Motor neuron (in vitro differentiated cells): ENCODE data around the gene FAT1. TPM values are rescaled to one million over a fixed set of nuclear protein-coding genes. Genes with fewer than 3 reads are reported as not detected.

ENCODE experiments used
- ATAC-seq, 8 experiments: fragments of 200-7000 bp; cut with Tn5 transposase; replicated peaks in 6 of 8; 2 replicates each; pipeline ENCODE4 v1.8.0; 2021; ENCODE audit warnings: mild to moderate bottlenecking in 8 of 8, moderate library complexity in 8 of 8
- H3K27ac ChIP-seq, 2 donors: fragments of 250-450 bp; sonication (Bioruptor Pico); 2 replicates each; pipeline ENCODE4 v1.9.0; 2021; ENCODE audit warnings: antibody characterized with exemption in 2 of 2, mild to moderate bottlenecking in 2 of 2, moderate library complexity in 1 of 2
- H3K4me1 ChIP-seq, 2 donors: fragments of 250-450 bp; sonication (Bioruptor Pico); replicated peaks in 1 of 2; 2 replicates each; pipeline ENCODE4 v1.6.1; 2021; ENCODE audit warnings: antibody characterized with exemption in 2 of 2, mild to moderate bottlenecking in 2 of 2, moderate library complexity in 1 of 2
- H3K4me3 ChIP-seq, 5 donors: fragments of 250-450 bp; sonication (Bioruptor Pico); 2 replicates each; pipeline ENCODE4 v1.9.0; 2021; ENCODE audit warnings: antibody characterized with exemption in 5 of 5, mild to moderate bottlenecking in 5 of 5, moderate library complexity in 4 of 5
- WGBS, 10 experiments: fragments of 450-650 bp; shearing (Covaris generic); methylation state at CpG; one replicate each; pipeline ENCODE4 v1.0.0; 2022; 5-methylcytosine and 5-hydroxymethylcytosine counted together
- in situ Hi-C, 9 experiments: fragments of 400-800 bp; cut with MboI; loops; one replicate each; pipeline ENCODE4 v1.15.0; 2021; ENCODE audit warnings: low sequenced_read_pairs in 9 of 9, low pct_unique_long_range_greater_than_20kb in 2 of 9; ENCODE audit not compliant: unreplicated experiment in 9 of 9
- total RNA-seq, 8 experiments: library from RNA; unstranded; fragments of 300-600 nt; gene quantifications; 2 replicates each; pipeline versions ENCODE4 v1.2.3 to v1.2.4, GENCODE V29; 2022

FAT1 gene
- total RNA-seq, 8 experiments from 2014 or later, result 32.4 to 176 (median 62.8) TPM

DNA sequence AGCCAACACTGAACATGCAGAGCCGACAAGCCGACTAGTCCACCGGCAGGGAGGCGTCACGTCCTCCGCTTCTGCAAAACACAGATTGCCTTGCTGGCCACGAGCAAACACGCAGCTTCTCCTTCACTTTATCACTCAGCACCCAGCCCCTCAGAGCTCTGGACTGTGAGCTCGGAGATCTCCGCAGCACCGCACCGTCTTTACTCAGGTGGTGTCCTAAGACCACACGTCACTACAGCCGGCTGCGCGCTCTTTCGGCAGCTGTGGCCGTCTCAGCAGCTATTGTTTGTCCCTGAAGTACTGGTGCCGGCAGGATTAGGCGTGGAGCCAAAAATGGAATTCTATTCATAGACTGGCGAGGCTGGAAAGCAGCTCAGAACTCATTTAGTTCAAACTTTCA lies 72.0 kb downstream of the FAT1 start:
- 60 to 98% (median 91%) methylated on average over 1 to 14 of the region's 21 CpGs; no CpG with 5 or more reads in 2 of the 10 experiments for WGBS, 10 experiments
- in situ Hi-C loops, result no loop called here
- ATAC-seq, result peak in 4 of 8 experiments; percentile 25 to 76 (median 48)
- Histone ChIP-seq H3K4me3 (no peak overlapping the region), H3K27ac (no peak overlapping the region), H3K4me1 (no peaks in the 10 kb centered on the region)

DNA sequence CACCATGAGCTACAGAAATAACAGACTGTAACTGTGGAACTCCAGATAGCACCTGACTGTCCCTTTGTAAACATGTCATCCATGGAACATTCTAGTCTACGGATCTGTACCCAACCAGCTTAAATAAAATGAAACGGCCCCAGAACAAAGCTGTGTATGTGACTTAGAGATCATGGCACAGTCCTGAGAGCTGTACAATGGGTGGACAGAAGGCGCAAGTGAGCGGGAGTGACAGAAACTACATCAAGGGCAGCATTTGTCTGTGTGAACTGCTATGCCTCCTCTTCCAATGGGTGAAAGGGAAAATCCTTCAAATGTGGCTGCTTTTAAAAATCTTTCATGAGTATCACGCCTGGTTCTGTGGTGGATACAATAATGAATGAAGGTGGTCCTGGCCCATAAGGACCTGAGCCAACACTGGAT lies 72.5 kb downstream of the FAT1 start:
- H3K4me3 ChIP-seq, result no peak overlapping the region
- ATAC-seq, result no peak

DNA sequence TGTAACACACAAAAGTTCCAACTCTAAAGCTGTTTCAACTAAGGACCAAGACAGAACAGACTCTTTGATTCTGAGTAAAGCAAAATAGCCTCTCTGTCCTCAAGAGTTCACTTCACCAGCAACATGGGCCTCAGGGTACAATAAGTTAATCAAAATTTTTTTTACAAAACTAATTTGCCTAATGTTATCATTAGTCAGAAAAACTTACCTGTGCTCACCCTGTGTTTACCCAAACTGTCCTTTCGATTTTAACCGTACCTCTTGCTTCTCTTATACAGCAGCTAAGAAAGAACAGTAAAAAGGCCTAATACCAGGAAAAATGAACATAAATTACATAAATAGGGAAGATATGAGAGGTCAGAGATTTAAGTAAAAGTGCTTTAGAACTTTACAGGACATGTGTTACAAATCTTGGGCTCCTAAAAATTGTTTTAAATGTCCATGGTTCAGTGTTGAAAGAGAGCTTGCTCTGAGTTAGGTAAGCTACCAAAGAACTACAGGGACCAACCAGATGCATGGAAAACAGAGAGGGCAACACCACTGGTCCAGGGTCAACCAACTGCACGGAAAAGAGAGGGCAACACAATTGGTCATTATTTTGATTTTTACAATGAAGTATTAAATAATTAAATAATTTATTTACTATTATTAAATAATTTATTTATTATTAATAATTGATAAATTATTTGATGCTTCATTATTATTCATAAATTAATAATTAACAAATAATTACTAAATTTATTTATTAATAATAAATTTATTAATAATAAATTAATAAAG lies 73.1 kb downstream of the FAT1 start:
- in situ Hi-C loops, result no loop called here
- no peaks in the 10 kb centered on the region for H3K4me1 ChIP-seq
- 93 to 100% (median 97%) methylated on average over 2 to 3 of the region's 3 CpGs; no CpG with 5 or more reads in 1 of the 10 experiments for WGBS, 10 experiments
- ATAC-seq, result no peak
- H3K4me3 ChIP-seq, result no peak overlapping the region
- no peak overlapping the region for H3K27ac ChIP-seq

More for the DNA sequence above, 72.5 kb downstream of the FAT1 start:
- in situ Hi-C loops, result no loop called here
- 80 to 100% (median 93%) methylated on average over 1 to 5 of the region's 5 CpGs; no CpG with 5 or more reads in 1 of the 10 experiments for WGBS, 10 experiments
- Histone ChIP-seq H3K4me1 (no peaks in the 10 kb centered on the region), H3K27ac (no peak overlapping the region)

DNA sequence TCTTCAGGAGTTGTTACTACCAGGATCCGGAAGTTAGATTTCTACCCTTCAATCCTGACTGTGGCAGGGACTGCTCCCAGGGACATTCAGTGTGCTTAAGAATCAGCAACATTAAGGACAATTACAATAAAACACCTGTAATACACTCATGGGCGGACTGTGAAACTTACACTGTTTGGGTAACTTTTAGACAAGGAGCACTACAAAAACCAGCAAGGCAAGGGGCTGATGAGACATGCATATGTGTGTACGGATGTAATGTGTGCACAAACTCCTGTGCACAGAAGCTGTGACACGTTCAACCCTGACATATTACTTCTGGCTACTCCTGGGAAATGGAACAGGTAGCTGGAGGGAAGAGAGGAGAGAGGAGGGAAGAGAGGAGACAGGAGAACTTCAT lies 75.8 kb downstream of the FAT1 start:
- in situ Hi-C loops, result no loop called here
- H3K27ac ChIP-seq, result no peak overlapping the region
- H3K4me3 ChIP-seq, result no peak overlapping the region
- 80 to 100% (median 97%) methylated on average over 1 to 4 of the region's 4 CpGs for WGBS, 10 experiments
- no peaks in the 10 kb centered on the region for H3K4me1 ChIP-seq
- no peak for ATAC-seq

DNA sequence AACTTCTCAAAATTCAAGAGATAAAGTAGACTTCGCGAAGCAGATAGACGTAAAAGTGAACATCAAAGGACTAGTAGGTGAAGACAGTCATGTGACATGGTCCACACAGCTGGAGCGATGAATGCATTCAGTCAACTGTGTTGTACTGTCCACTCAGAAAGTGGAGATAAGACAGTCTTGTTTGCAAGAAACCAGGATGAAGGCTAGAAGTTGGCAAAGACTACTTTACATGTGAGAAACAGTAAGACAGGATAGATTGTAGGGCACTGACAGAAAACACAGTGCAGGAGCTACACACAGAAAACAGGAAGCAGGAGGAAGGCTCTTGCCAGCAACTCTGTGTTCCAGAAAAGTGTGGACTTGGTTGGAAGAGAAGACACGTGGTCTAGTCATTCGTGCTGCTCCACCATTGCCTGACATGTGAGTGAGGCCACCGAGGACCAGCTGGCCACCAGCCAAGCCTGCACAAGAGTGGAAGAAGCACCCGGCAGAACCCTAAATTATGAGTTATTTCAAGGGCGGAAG lies 78.9 kb downstream of the FAT1 start:
- Histone ChIP-seq H3K4me1 (no peaks in the 10 kb centered on the region), H3K4me3 (no peak overlapping the region), H3K27ac (no peak overlapping the region)
- no peak for ATAC-seq
- in situ Hi-C loops, result no loop called here
- 65 to 88% (median 83%) methylated on average over 3 to 8 of the region's 9 CpGs for WGBS, 10 experiments

DNA sequence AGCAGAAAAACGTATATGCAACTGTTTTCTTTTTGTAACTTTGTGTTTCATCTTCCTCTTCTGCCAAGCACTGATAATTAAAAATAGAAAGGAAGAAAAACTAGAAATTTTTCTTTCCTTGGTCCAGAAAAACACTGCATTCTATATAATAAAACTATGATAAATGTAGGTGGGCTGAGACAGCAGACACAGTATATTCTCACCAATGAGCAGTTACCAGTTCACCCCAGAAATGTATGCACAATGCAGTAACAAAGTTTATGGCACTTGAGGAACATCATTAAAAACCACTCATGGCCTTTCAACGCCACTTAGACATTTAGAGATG lies 79.4 kb downstream of the FAT1 start:
- Histone ChIP-seq H3K27ac (no peak overlapping the region), H3K4me1 (no peaks in the 10 kb centered on the region), H3K4me3 (no peak overlapping the region)
- ATAC-seq, result no peak
- in situ Hi-C loops, result no loop called here
- 0 to 100% (median 87%) methylated on average over 1 to 2 of the region's 2 CpGs; no CpG with 5 or more reads in 1 of the 10 experiments for WGBS, 10 experiments

DNA sequence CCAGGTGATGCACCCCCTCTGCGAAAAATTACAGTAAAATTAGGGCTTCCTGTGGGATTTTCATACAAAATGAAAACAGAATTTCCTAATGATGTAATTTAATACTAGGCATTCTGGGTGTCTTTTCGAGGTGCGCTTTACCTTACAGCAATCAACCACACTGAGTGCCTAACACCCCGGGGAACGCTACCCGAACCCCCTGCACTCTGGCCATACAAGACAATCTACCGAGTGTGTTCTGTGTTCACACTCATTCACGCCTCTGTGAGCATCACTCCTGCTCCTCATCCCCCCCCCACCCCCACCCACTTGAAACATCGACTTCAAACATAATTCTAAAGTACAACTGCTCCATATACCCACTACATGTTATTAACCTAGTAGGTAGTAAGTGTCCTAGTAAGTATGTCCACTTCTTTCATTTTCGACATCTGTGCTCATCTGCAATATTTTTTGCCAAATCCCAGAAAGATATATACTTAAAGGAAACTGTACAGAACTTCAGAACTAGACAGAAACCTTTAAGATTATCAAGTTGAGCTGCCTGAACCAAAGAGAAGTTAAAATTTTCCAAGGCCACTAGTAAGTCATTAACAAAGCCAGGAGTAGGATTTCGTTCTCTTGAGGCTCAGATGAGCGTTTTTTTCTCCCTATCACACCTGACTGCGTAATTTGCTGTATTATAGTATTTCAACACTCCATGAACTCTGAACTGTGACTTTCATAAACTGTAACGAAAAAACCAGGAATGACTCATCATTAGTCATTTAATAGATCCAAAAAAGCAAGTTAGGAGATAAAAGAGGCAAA lies 80.0 kb downstream of the FAT1 start:
- in situ Hi-C loops, result no loop called here
- no peak for ATAC-seq
- Histone ChIP-seq H3K4me3 (no peak overlapping the region), H3K4me1 (no peaks in the 10 kb centered on the region), H3K27ac (no peak overlapping the region)
- WGBS, 10 experiments, result 64 to 93% (median 80%) methylated on average over 4 to 13 of the region's 14 CpGs

DNA sequence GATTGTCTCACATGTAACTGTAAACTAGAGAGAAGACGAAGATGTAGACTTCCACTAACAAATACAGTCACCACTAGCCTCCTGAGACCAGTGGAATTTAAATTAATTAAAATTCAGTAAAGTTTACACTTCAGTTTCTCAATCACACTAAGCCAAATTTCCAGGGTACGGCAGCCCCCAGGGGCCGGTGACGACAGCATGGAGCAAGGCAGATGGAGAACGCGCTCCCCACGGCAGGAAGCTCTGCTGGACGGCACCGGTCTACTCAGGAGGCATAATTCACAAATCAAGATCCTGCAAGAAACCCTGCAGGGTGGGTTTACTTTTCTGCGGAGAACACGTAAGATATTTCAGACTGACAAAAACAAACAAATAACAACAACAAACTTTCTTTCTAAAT lies 80.7 kb downstream of the FAT1 start:
- no peak overlapping the region for H3K4me3 ChIP-seq
- in situ Hi-C loops, result no loop called here
- H3K27ac ChIP-seq, result no peak overlapping the region
- 58 to 98% (median 93%) methylated on average over 3 to 11 of the region's 11 CpGs; no CpG with 5 or more reads in 2 of the 10 experiments for WGBS, 10 experiments
- no peaks in the 10 kb centered on the region for H3K4me1 ChIP-seq
- no peak for ATAC-seq

DNA sequence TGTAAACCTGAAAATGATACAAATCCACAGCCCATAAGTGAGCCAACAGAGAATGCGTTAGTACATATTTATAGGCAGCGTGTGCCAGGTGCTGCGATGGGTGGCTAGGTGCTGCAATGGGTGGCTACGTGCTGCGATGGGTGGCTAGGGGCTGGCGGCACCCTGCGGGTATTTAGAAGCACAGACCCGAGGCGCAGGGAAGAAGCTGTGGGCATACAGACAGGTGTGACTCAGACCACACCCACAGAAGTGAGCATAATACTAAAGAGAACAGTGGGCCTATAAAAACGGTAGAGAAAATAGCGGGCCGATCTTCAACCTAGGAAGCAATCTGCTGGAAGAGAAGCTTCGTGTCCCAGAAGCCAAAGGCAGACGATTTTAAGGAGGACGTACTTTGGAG lies 81.1 kb downstream of the FAT1 start:
- H3K4me3 ChIP-seq, result no peak overlapping the region
- ATAC-seq, result no peak
- in situ Hi-C loops, result no loop called here
- no peak overlapping the region for H3K27ac ChIP-seq
- H3K4me1 ChIP-seq, result no peaks in the 10 kb centered on the region
- WGBS, 10 experiments, result 82 to 100% (median 94%) methylated on average over 3 to 15 of the region's 15 CpGs

DNA sequence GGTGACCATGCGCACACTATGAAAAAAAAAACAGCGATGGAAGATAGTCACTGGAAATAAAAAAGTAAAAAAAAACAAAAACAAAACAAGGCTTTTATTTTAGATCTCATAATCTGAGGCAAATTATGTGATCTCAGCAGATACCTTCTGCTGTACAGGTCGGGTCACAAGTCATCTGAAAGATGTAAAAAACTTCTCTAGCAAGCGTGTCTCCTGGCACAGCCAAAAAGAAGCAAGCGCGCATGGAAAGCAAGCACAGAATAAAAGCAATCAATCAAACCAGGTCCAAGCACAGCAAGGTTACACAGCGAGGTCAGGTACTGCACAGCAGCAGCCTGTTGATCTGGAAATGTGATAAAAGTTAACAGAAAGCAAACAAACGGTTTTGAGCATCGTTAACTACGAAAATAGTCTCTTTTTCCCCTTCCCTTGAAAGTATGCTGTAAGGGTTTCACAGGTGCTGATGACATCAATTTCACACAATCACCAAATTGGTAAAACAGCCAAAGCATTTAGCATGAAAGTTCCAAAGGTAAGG lies 89.0 kb downstream of the FAT1 start:
- Histone ChIP-seq H3K27ac (no peak overlapping the region), H3K4me1 (no peaks in the 10 kb centered on the region), H3K4me3 (no peak overlapping the region)
- no peak for ATAC-seq
- in situ Hi-C loops, result no loop called here
- 83 to 98% (median 89%) methylated on average over 2 to 10 of the region's 10 CpGs for WGBS, 10 experiments

DNA sequence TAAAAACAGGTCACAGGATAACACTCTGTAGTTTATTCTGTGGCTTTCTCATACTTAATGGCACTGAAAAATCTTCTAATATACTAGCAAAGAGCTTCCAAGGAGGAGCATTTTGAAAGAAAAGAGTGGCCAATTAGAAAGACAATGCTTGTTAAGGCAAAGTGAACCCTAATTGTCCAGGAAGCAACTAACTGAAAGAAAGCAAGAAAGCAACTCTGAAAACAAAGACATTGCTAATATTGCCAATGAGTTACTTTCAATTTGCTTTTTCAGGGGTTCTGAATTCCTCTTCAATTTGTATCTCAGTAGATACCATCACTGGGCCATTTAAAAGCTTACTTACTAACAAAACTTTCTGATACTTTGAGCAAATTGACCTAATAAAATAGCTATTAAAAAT lies 89.8 kb downstream of the FAT1 start:
- no peaks in the 10 kb centered on the region for H3K4me1 ChIP-seq
- H3K4me3 ChIP-seq, result no peak overlapping the region
- in situ Hi-C loops, result no loop called here
- no peak for ATAC-seq
- no peak overlapping the region for H3K27ac ChIP-seq

DNA sequence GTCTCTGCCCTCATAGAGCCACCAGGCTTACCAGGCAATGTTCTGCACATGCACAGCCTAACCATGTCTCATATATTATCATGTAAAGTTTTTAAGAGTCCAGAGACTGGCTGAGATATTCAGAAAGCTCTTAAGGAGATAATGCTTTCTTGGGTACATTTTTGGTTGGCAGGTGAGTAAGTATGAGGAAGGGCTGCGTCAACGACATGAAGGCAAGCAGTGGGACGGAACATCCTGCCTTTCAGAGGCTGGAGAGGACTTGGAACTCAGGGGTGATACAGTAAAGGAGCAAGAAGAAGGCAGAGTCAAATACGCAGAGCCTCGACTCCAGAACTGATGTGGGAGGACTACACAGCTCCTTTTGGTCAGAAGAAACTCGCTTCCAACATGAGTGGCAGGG lies 93.5 kb downstream of the FAT1 start:
- H3K4me3 ChIP-seq, result no peak overlapping the region
- in situ Hi-C loops, result no loop called here
- ATAC-seq, result no peak
- no peaks in the 10 kb centered on the region for H3K4me1 ChIP-seq
- 88 to 100% (median 95%) methylated on average over 2 to 6 of the region's 6 CpGs; no CpG with 5 or more reads in 2 of the 10 experiments for WGBS, 10 experiments
- no peak overlapping the region for H3K27ac ChIP-seq

DNA sequence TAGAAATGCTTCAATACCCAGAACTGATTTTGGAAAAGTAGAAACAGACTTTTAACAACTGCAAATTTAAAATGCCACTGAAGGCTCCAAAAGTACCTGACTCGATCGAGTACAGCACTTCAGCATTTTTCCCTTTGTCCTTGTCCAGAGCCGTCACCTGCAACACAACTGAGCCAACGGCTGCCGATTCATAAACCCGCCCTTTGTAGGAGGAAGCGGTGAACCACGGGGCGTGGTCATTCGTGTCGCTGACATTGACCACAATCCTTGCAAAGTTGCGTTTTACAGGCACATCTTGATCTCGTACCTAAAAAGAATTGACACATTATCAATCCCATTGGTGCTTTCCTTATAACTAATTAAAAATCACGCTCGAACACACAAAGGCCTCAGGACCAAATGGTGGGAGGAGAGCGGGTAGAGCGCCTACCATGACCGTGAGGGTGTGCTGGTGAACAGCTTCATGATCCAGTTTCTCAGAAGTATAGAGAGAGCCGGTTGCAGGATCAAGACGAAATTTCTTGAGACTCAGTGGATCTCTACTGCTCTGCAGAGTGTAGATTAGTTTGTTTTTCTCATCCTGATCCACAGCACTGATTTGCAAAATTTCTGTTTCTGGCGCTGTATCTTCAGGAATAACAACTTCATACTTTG lies 95.5 kb downstream of the FAT1 start:
- no peak for ATAC-seq
- Histone ChIP-seq H3K4me1 (no peaks in the 10 kb centered on the region), H3K4me3 (no peak overlapping the region), H3K27ac (no peak overlapping the region)
- 73 to 100% (median 98%) methylated on average over 1 to 20 of the region's 21 CpGs for WGBS, 10 experiments
- in situ Hi-C loops, result no loop called here
